D721Med (cell line): ENCODE data around the gene RPS6KL1.

Source experiments
- DNase-seq: peaks from one replicate; pipeline ENCODE4 v3.0.0; 2011; ENCODE audit warnings: low spot score; ENCODE audit not compliant: insufficient read length
- FAIRE-seq: peaks from 2 replicates; lab custom pipeline; 2011; peaks lifted over from hg19 to GRCh38; lab: Jason Lieb, UNC
- TF ChIP-seq, protein P1 (sequence below): IDR thresholded peaks from 2 replicates; pipeline ENCODE4 v1.5.1; 2012; ENCODE audit warnings: mild to moderate bottlenecking, control low read depth; ENCODE audit not compliant: insufficient read depth; ENCODE audit errors: missing control alignments

Gene RPS6KL1

DNA sequence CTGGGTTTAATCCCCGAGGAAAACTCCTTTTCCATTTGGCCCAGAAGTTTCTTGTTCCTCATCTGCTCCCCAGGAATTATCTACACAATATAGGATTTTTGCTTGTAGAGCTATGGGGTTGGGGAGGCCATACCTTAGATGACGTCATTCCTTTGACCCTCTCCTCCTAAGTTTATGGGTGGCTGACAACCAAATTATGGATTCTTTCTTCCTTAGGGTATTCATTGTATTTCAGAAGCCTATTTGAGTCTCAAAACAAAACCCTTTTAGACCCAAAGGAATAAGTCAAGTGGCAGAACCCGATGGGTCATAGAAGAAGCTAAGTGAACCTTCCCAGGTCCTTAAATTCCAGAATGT lies 61.3 kb downstream of the RPS6KL1 start:
- TF ChIP-seq, protein P1, sequence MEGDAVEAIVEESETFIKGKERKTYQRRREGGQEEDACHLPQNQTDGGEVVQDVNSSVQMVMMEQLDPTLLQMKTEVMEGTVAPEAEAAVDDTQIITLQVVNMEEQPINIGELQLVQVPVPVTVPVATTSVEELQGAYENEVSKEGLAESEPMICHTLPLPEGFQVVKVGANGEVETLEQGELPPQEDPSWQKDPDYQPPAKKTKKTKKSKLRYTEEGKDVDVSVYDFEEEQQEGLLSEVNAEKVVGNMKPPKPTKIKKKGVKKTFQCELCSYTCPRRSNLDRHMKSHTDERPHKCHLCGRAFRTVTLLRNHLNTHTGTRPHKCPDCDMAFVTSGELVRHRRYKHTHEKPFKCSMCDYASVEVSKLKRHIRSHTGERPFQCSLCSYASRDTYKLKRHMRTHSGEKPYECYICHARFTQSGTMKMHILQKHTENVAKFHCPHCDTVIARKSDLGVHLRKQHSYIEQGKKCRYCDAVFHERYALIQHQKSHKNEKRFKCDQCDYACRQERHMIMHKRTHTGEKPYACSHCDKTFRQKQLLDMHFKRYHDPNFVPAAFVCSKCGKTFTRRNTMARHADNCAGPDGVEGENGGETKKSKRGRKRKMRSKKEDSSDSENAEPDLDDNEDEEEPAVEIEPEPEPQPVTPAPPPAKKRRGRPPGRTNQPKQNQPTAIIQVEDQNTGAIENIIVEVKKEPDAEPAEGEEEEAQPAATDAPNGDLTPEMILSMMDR, result no peak
- DNase-seq (no peak), FAIRE-seq (no peak)

DNA sequence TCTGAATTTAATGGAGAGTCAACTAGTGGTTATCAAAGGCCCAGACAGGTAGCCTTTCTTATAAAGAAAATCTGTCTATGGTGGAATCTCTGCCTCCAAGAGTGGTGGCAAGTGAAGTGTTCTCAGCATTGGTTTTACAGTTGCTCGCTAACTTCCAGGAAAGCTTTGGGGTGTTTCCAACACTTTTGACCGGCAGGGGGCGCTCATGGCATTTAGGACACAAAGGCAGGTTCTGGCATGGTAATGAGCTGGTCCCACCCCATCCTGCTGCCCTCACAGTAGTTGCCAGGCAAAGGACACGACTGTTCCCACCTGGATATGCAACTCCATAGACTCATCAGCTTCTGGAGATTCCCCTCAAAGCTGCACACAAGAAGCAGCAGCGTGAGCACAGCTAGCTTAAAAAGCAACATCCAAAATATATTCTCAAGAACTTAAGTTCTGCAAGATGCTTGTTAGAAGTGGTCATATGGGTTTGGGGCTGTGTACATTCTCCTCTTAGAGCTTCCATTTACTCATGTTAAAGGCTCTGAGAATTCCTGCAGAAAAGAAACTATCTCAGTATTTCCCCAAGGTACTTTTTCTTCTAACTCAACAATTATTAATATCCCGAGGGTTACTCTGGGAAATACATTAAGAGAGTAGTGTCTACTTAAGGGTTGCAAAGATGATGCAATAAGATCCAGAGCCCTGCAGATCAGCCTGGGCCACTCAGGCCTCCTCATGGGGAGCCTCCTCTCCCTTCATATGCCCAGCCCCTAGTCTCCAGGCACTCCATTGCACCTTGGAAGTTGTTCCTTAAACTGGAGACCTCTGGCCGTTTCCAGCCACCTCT lies 61.9 kb downstream of the RPS6KL1 start:
- TF ChIP-seq, protein P1, result peak; percentile 92
- FAIRE-seq, result no peak
- DNase-seq, result peak; percentile 33

DNA sequence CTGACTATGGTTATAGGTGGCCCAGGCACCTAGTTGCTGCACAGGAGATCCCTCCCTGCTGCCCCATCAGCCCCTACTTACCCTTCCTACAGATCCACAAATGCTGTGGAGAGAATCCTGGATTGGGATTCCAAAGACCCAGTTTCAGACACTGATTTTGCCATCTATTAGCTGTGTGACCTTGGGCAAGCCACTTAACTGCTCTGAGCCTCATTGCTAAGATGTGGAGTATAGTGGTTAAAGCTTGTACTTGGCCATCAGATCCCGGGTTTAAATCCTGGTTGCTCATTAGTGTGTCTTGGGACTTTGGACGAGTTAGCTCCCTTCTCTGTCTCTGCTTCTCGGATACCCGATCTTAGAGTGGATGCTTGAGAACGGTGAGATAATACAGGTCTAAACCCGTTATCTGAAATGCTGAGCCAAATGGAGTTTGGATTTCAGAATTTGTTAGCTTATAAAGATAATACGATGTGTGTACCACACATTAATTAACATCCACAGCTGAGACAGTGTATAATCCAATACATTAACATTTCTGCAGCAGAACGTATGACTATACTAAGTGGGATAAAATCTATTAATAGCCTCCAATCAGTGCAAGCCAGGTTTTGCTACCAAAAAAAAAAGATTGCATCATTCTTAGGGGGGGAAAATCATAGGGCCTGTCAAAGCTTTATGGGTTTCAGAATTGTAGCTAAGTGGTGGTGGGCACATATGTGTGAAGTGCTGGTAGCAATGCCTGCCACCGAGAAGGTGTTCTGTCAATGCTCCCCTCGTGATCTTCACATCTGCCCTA lies 63.1 kb downstream of the RPS6KL1 start:
- no peak for DNase-seq
- no peak for FAIRE-seq
- TF ChIP-seq, protein P1, result no peak

DNA sequence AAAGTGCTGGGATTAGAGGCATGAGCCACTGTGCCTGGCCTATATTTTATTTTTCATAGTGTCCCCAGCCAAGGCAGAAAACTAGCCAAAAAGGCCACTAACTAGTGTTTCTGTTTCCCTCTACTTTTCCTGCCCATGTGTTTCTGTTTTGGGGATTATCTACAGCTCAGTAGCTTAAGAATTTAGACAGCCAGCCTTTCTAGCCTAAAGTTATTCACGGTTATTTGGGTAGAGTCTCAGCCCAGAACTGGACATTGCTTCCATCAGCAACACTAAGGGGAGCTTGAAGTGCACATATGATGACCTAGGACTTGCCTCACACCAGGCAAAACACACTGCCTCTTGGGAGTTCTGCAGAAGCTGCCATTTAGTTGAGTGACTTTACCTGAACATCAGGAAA lies 65.0 kb downstream of the RPS6KL1 start:
- TF ChIP-seq, protein P1, result no peak
- DNase-seq, result no peak
- no peak for FAIRE-seq

DNA sequence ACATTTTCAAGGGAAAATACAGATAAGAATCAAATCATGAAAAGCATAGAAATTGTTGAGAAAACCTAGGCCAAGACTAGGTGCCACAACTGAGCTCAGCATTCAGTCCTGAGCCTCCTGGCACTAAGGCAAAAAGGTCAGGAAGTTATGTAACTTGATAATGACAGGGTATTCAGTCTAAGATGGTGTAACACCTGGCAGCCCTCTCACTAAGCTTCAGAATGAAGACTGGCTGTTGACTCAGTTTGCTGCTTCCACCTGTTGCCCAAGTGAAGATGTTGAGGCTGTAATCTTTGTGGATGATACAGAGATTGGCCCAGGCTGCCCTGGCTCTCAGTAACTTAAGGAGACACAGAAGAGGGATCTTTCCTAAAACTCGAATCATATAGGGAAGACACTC lies 66.7 kb downstream of the RPS6KL1 start:
- TF ChIP-seq, protein P1, result no peak
- DNase-seq, result no peak
- no peak for FAIRE-seq

DNA sequence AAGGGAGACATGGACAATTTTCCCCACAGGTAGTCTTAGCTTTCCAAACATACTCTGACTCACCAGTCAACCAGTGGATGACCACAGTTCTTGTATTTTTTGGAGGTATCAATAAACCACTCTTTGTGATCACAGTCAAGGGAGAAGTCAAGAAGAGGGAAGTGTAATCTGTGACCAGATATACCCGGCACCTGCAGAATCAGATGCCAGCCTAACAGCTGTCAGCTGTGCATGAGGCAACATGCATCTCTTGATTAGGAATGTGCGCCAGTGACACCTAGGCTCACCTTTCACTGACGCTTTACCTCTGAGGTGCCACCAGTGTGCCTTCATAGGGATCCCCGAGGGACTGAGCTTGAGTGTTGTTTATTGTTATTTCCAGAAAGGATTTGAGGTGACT lies 67.1 kb downstream of the RPS6KL1 start:
- DNase-seq (no peak), FAIRE-seq (no peak)
- TF ChIP-seq, protein P1, result no peak
